EL (cell line): ENCODE data around the gene TRMT6.

ENCODE experiments used
- DNase-seq: peaks from one replicate; pipeline ENCODE4 v3.0.0-alpha.2; 2016

Gene TRMT6

GRCh38 chr20:5893052-5893451 lies 57.3 kb downstream of the TRMT6 start:
- DNase-seq, result no peak

DNA sequence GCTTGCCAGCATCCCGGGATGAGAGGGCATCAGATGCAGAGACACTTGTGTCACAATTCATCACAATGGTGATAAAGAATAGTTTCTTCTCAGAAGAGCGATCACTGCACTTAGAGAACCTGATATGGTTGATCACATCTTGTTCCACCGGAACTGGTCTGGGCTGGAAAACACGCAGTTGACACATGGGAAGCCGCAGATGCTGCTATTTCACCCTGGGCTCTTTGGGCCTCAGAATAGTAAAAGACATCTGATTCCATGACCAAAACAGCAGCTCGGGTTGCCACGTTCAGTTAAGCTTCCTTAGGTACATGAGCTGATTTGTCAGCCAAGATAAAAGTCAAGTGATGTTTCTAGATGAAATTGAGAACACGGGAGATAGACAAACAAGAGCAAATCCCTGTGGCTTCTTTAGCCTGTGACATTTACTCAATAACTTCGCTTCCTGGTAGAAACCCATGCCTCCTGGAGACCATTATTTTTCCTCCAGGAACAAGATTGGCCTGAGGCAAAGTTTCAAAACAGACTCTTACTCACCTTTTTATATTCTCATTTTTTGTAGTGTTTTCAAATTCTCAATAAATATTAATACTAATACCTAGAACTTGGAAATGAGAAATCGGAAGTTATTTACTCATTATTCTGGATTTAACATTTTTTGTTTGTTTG lies 59.4 kb downstream of the TRMT6 start:
- no peak for DNase-seq

GRCh38 chr20:5888041-5888440 lies 62.3 kb downstream of the TRMT6 start:
- no peak for DNase-seq

- DNase-seq, result no peak
Measured at GRCh38 chr20:5887386-5887785, 62.9 kb downstream of the TRMT6 start.
